GM12864 (cell line): Measurements from ENCODE around the gene SMIM29.

Source experiments
- DNase-seq: peaks from one replicate; pipeline ENCODE4 v3.0.0-alpha.2; 2011; ENCODE audit warnings: low read depth
- H3K4me3 ChIP-seq: 2 replicates; pipeline ENCODE4 v1.5.1; 2011; ENCODE audit warnings: mild to moderate bottlenecking, low read depth, low read length, control low read depth
- CTCF ChIP-seq: IDR thresholded peaks from 2 replicates; pipeline ENCODE4 v1.5.1; 2011; ENCODE audit warnings: low read depth, mild to moderate bottlenecking, moderate library complexity, low read length, control low read depth, inconsistent platforms; ENCODE audit errors: missing control alignments

The SMIM29 gene

GRCh38 chr6:34248727-34249468 lies at the start of gene SMIM29:
Gene SMIM29, minus strand, starts transcription at chr6:34249006. Its CDS starts 1,215 bp downstream, at chr6:34247791.
- TF ChIP-seq CTCF = peak; percentile 85
- peak; percentile 77 for DNase-seq
- peak within 1 kb of the TSS; percentile 87 for H3K4me3 ChIP-seq

GRCh38 chr6:34295721-34296120 lies 46.9 kb upstream of the SMIM29 start:
- TF ChIP-seq CTCF = no peak
- peak; percentile 86 for DNase-seq
- H3K4me3 ChIP-seq = no peak overlapping the region; the same call in 1 of the 2 replicates

- no peak for TF ChIP-seq CTCF
- no peak for DNase-seq
- no peak overlapping the region for H3K4me3 ChIP-seq
Observed at GRCh38 chr6:34292954-34293353, 44.1 kb upstream of the SMIM29 start.

GRCh38 chr6:34289137-34289536 lies 40.3 kb upstream of the SMIM29 start:
- TF ChIP-seq CTCF = no peak
- DNase-seq = no peak
- H3K4me3 ChIP-seq = no peak overlapping the region

- TF ChIP-seq CTCF = no peak
- no peak overlapping the region for H3K4me3 ChIP-seq
- DNase-seq = peak; percentile 55
Observed at GRCh38 chr6:34288581-34288980, 39.8 kb upstream of the SMIM29 start.

- H3K4me3 ChIP-seq = no peak overlapping the region
- DNase-seq = no peak
- TF ChIP-seq CTCF = no peak
Observed at GRCh38 chr6:34285448-34286164, 36.8 kb upstream of the SMIM29 start.
